ENCODE results near the gene ITK. TPM values are rescaled to one million over a fixed set of nuclear protein-coding genes. Genes with fewer than 3 reads are reported as not detected.

ITK gene
- total RNA-seq, 1 donor: not detected

- no peak for TF ChIP-seq CTCF (IDR thresholded peaks at IDR 0.05; ENCODE audit: extremely low read depth, low read depth, low read length)
- Histone ChIP-seq H3K4me2 (ENCODE audit: insufficient read depth, low read length) (no peak overlapping the region), H3K4me1 (ENCODE audit: insufficient read depth, low read length) (no peaks in the 10 kb centered on the region), H3K36me3 (ENCODE audit: insufficient read depth, low read length) (no peaks in the 10 kb centered on the region), H3K27ac (ENCODE audit: low read depth, low read length) (no peak overlapping the region), H2AFZ (ENCODE audit: low read length) (no peak overlapping the region), H3K4me3 (ENCODE audit: insufficient read depth, low read length) (no peak overlapping the region), H3K79me2 (ENCODE audit: insufficient read depth, low read length) (no peaks in the 10 kb centered on the region), H3K9me3 (ENCODE audit: low read depth, low read length) (no peaks in the 10 kb centered on the region), H3K27me3 (ENCODE audit: insufficient read depth, low read length) (no peaks in the 10 kb centered on the region), H4K20me1 (ENCODE audit: insufficient read depth, low read length) (no peaks in the 10 kb centered on the region)
- DNase-seq (ENCODE audit: insufficient read length, low spot score, missing footprints): no peak
Measured at GRCh38 chr5:157245886-157246285, 65.2 kb downstream of the ITK start.

- H4K20me1 ChIP-seq (ENCODE audit: insufficient read depth, low read length): no peaks in the 10 kb centered on the region
- DNase-seq (ENCODE audit: insufficient read length, low spot score, missing footprints): no peak
- TF ChIP-seq CTCF (IDR thresholded peaks at IDR 0.05; ENCODE audit: extremely low read depth, low read depth, low read length): no peak
Measured at GRCh38 chr5:157247267-157247666, 66.6 kb downstream of the ITK start.

DNA sequence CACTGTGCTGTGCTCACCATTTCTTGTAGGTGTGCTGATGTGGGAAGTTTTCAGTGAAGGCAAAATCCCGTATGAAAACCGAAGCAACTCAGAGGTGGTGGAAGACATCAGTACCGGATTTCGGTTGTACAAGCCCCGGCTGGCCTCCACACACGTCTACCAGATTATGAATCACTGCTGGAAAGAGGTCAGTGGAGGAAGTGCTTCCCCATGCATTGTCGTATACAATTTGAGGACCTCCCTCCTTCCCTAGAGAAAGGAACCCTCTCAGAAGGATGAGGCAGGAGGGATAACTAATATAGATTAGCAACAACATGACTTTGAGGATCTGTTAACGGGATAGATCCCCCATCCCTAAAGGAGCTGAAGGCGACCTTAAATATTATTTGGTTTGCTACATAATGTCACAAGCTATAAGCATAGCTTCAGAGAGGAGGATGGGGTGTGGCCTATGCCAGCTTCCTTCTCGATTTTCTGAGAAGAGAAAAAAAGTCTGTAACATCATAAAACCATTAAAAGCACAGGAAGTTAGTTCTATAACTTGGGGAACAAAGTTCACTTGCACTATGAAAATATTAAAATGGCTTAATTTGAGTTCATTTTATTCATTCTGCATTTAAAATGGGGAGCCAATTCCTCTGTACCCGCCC, 68.3 kb downstream of the ITK start:
- Histone ChIP-seq H3K27ac (ENCODE audit: low read depth, low read length) (no peak overlapping the region), H3K4me3 (ENCODE audit: insufficient read depth, low read length) (no peak overlapping the region), H3K9me3 (ENCODE audit: low read depth, low read length) (no peaks in the 10 kb centered on the region), H4K20me1 (ENCODE audit: insufficient read depth, low read length) (no peaks in the 10 kb centered on the region), H3K27me3 (ENCODE audit: insufficient read depth, low read length) (no peaks in the 10 kb centered on the region), H3K36me3 (ENCODE audit: insufficient read depth, low read length) (no peaks in the 10 kb centered on the region), H2AFZ (ENCODE audit: low read length) (no peak overlapping the region), H3K4me1 (ENCODE audit: insufficient read depth, low read length) (peaks cover 3% of the 10 kb centered on the region), H3K4me2 (ENCODE audit: insufficient read depth, low read length) (no peak overlapping the region), H3K79me2 (ENCODE audit: insufficient read depth, low read length) (no peaks in the 10 kb centered on the region)
- TF ChIP-seq CTCF (IDR thresholded peaks at IDR 0.05; ENCODE audit: extremely low read depth, low read depth, low read length): no peak
- DNase-seq (ENCODE audit: insufficient read length, low spot score, missing footprints): no peak

More at GRCh38 chr5:157247267-157247666, 66.6 kb downstream of the ITK start:
- H3K9me3 ChIP-seq (ENCODE audit: low read depth, low read length): no peaks in the 10 kb centered on the region
- no peaks in the 10 kb centered on the region for H3K27me3 ChIP-seq (ENCODE audit: insufficient read depth, low read length)
- no peaks in the 10 kb centered on the region for H3K4me1 ChIP-seq (ENCODE audit: insufficient read depth, low read length)
- H3K79me2 ChIP-seq (ENCODE audit: insufficient read depth, low read length): no peaks in the 10 kb centered on the region
- no peak overlapping the region for H3K4me3 ChIP-seq (ENCODE audit: insufficient read depth, low read length)
- no peak overlapping the region for H2AFZ ChIP-seq (ENCODE audit: low read length)
- H3K36me3 ChIP-seq (ENCODE audit: insufficient read depth, low read length): no peaks in the 10 kb centered on the region
- H3K27ac ChIP-seq (ENCODE audit: low read depth, low read length): no peak overlapping the region
- no peak overlapping the region for H3K4me2 ChIP-seq (ENCODE audit: insufficient read depth, low read length)

DNA sequence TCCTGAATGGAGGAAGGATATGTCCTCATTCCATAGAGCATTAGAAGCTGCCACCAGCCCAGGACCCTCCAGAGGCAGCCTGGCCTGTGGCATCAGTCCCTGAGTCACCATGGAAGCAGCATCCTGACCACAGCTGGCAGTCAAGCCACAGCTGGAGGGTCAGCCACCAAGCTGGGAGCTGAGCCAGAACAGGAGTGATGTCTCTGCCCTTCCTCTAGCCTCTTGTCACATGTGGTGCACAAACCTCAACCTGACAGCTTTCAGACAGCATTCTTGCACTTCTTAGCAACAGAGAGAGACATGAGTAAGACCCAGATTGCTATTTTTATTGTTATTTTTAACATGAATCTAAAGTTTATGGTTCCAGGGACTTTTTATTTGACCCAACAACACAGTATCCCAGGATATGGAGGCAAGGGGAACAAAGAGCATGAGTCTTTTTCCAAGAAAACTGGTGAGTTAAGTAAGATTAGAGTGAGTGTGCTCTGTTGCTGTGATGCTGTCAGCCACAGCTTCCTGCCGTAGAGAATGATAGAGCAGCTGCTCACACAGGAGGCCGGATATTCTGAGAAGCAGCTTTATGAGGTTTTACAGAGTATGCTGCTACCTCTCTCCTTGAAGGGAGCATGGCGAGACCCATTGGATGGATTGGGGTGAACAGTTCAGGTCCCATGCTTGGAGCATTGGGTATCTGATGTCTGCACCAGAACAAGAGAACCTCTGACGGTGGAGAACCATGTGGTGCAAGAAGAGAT, 72.2 kb downstream of the ITK start:
- H2AFZ ChIP-seq (ENCODE audit: low read length): peak overlapping the region; percentile 56
- no peaks in the 10 kb centered on the region for H3K36me3 ChIP-seq (ENCODE audit: insufficient read depth, low read length)
- no peaks in the 10 kb centered on the region for H4K20me1 ChIP-seq (ENCODE audit: insufficient read depth, low read length)
- H3K27ac ChIP-seq (ENCODE audit: low read depth, low read length): peak overlapping the region; percentile 38
- H3K79me2 ChIP-seq (ENCODE audit: insufficient read depth, low read length): no peaks in the 10 kb centered on the region
- no peaks in the 10 kb centered on the region for H3K9me3 ChIP-seq (ENCODE audit: low read depth, low read length)
- H3K27me3 ChIP-seq (ENCODE audit: insufficient read depth, low read length): peaks cover 11% of the 10 kb centered on the region
- H3K4me2 ChIP-seq (ENCODE audit: insufficient read depth, low read length): peak overlapping the region; percentile 14
- no peak overlapping the region for H3K4me3 ChIP-seq (ENCODE audit: insufficient read depth, low read length)
- DNase-seq (ENCODE audit: insufficient read length, low spot score, missing footprints): no peak
- TF ChIP-seq CTCF (IDR thresholded peaks at IDR 0.05; ENCODE audit: extremely low read depth, low read depth, low read length): no peak
- peaks cover 3% of the 10 kb centered on the region for H3K4me1 ChIP-seq (ENCODE audit: insufficient read depth, low read length)

Measured in osteoblast (primary cell).